OCI-LY1 (cell line): ENCODE results near the gene NR1H2.
"Not testable (repeated sequence)": the region's sequence is repeated elsewhere in the genome, so short reads cannot be mapped to it uniquely, and the experiment has no call there.

Experiments used
- H2AFZ ChIP-seq: fragments of 200-600 bp; sonication (generic), shearing (Covaris generic); 2 replicates; pipeline ENCODE4 v1.6.0; 2014; ENCODE audit warnings: antibody characterized with exemption, mild to moderate bottlenecking, low read length
- H3F3A ChIP-seq: fragments of 200-600 bp; sonication (generic), shearing (Covaris generic); 2 replicates; pipeline ENCODE4 v1.6.0; 2014; ENCODE audit warnings: mild to moderate bottlenecking, antibody characterized with exemption, low read length, moderate library complexity; ENCODE audit not compliant: insufficient read depth
- H3K27ac ChIP-seq: fragments of 200-600 bp; sonication (generic); 2 replicates; pipeline ENCODE4 v1.5.1; 2014; ENCODE audit warnings: low read length, mixed run types, mild to moderate bottlenecking, low read depth; ENCODE audit not compliant: poor library complexity, severe bottlenecking
- H3K27me3 ChIP-seq: fragments of 200-600 bp; sonication (generic); 2 replicates; pipeline ENCODE4 v1.6.0; 2014; ENCODE audit warnings: antibody characterized with exemption, mild to moderate bottlenecking, low read length, moderate library complexity; ENCODE audit not compliant: insufficient read depth
- H3K36me3 ChIP-seq: fragments of 200-600 bp; sonication (generic); 2 replicates; pipeline ENCODE4 v1.6.1; 2014; ENCODE audit warnings: mild to moderate bottlenecking, antibody characterized with exemption, low read length, moderate library complexity, mixed read lengths; ENCODE audit not compliant: insufficient read depth
- H3K4me1 ChIP-seq: fragments of 200-600 bp; sonication (generic); 2 replicates; pipeline ENCODE4 v1.5.1; 2014; ENCODE audit warnings: mild to moderate bottlenecking, low read length, moderate library complexity; ENCODE audit not compliant: insufficient read depth, severe bottlenecking
- H3K4me2 ChIP-seq: fragments of 200-600 bp; sonication (generic), shearing (Covaris generic); 2 replicates; pipeline ENCODE4 v1.6.1; 2014; ENCODE audit warnings: low read length
- H3K4me3 ChIP-seq: fragments of 200-600 bp; sonication (generic); 2 replicates; pipeline ENCODE4 v1.5.1; 2014; ENCODE audit warnings: low read length, low read depth, mild to moderate bottlenecking, mixed read lengths; ENCODE audit not compliant: poor library complexity, severe bottlenecking
- H3K79me2 ChIP-seq: fragments of 200-600 bp; shearing (Covaris generic); 2 replicates; pipeline ENCODE4 v1.6.1; 2016; ENCODE audit warnings: mixed run types, low read length, mixed read lengths; ENCODE audit not compliant: insufficient read depth
- H3K9ac ChIP-seq: fragments of 200-600 bp; sonication (generic), shearing (Covaris generic); 2 replicates; pipeline ENCODE4 v1.6.1; 2014; ENCODE audit warnings: mild to moderate bottlenecking, low read length, mixed read lengths
- H3K9me2 ChIP-seq: fragments of 200-600 bp; sonication (generic), shearing (Covaris generic); 2 replicates; pipeline ENCODE4 v1.6.1; 2014; ENCODE audit warnings: low read depth, mild to moderate bottlenecking, low read length, mixed read lengths
- H3K9me3 ChIP-seq: fragments of 200-600 bp; shearing (Covaris generic); 2 replicates; pipeline ENCODE4 v1.6.1; 2014; ENCODE audit warnings: low read length, mixed read lengths
- H4K20me1 ChIP-seq: fragments of 200-600 bp; sonication (generic), shearing (Covaris generic); 2 replicates; pipeline ENCODE4 v1.6.0; 2016; ENCODE audit warnings: mild to moderate bottlenecking, low read length; ENCODE audit not compliant: insufficient read depth
- CTCF ChIP-seq: fragments of 200-600 bp; sonication (generic), shearing (Covaris generic); IDR thresholded peaks from 2 replicates; pipeline ENCODE4 v1.5.1; 2017; ENCODE audit warnings: mild to moderate bottlenecking, antibody characterized with exemption, low read length, moderate library complexity, mixed read lengths
- EZH2 ChIP-seq: fragments of 200-600 bp; sonication (generic), shearing (Covaris generic); IDR thresholded peaks from 2 replicates; pipeline ENCODE4 v1.8.0; 2017; ENCODE audit warnings: borderline replicate concordance, mixed run types, mild to moderate bottlenecking, antibody characterized with exemption, low read length, moderate library complexity, mixed read lengths

NR1H2 gene

DNA sequence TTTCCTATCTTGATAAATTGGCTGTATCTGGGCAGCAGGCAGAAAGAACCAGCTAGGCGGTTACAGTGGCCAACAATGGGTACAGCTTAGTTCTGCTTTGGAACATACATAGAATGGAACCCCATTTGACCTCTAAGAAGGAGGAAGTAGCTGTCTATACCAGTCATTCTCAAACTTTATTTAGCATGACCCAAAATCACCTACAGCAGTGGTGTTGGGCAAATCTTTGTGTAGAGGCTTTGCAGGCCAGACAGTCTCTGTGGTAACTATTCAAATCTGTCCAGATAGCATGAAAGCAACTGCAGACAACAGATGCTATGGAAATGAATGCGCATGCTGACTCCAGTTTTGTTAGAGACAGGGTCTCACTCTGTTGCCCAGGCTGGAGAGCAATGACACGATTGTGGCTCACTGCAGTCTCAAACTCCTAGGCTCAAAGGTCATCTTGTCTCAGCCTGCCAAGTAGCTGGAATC lies 35.1 kb upstream of the NR1H2 start:
- peaks cover 43% of the 10 kb centered on the region for H3K36me3 ChIP-seq
- peaks cover 21% of the 10 kb centered on the region for H3K79me2 ChIP-seq
- H3K9ac ChIP-seq = peak overlapping the region; percentile 27; the same call in 1 of the 2 replicates

GRCh38 chr19:50344661-50345318 lies 31.5 kb upstream of the NR1H2 start:
- peaks cover 88% of the 10 kb centered on the region for H3K4me1 ChIP-seq
- peaks cover 4% of the 10 kb centered on the region; the same call in 1 of the 2 replicates for H3K9me3 ChIP-seq
- H3K9me2 ChIP-seq = no peaks in the 10 kb centered on the region
- H3F3A ChIP-seq = peaks cover 8% of the 10 kb centered on the region; the same call in 1 of the 2 replicates
- no peaks in the 10 kb centered on the region for H4K20me1 ChIP-seq
- H3K36me3 ChIP-seq = peaks cover 18% of the 10 kb centered on the region
- H2AFZ ChIP-seq = no peak overlapping the region
- TF ChIP-seq EZH2 (no peak), CTCF (no peak)
- no peaks in the 10 kb centered on the region for H3K27me3 ChIP-seq
- peak overlapping the region; percentile 91 for H3K27ac ChIP-seq
- H3K4me3 ChIP-seq = peak overlapping the region; percentile 71
- peaks cover 13% of the 10 kb centered on the region for H3K79me2 ChIP-seq
- H3K9ac ChIP-seq = peak overlapping the region; percentile 91
- H3K4me2 ChIP-seq = peak overlapping the region; percentile 85

More for the DNA sequence above, 35.1 kb upstream of the NR1H2 start:
- no peak overlapping the region for H2AFZ ChIP-seq
- peak overlapping the region; percentile 91 for H3K27ac ChIP-seq
- H3K27me3 ChIP-seq = no peaks in the 10 kb centered on the region
- H3F3A ChIP-seq = peaks cover 8% of the 10 kb centered on the region; the same call in 1 of the 2 replicates
- H3K4me1 ChIP-seq = peaks cover 52% of the 10 kb centered on the region
- H3K9me3 ChIP-seq = peaks cover 4% of the 10 kb centered on the region; the same call in 1 of the 2 replicates
- no peak for TF ChIP-seq CTCF
- TF ChIP-seq EZH2 = no peak
- H3K4me2 ChIP-seq = peak overlapping the region; percentile 58
- peak overlapping the region; percentile 30 for H3K4me3 ChIP-seq
- no peaks in the 10 kb centered on the region for H3K9me2 ChIP-seq
- no peaks in the 10 kb centered on the region for H4K20me1 ChIP-seq

DNA sequence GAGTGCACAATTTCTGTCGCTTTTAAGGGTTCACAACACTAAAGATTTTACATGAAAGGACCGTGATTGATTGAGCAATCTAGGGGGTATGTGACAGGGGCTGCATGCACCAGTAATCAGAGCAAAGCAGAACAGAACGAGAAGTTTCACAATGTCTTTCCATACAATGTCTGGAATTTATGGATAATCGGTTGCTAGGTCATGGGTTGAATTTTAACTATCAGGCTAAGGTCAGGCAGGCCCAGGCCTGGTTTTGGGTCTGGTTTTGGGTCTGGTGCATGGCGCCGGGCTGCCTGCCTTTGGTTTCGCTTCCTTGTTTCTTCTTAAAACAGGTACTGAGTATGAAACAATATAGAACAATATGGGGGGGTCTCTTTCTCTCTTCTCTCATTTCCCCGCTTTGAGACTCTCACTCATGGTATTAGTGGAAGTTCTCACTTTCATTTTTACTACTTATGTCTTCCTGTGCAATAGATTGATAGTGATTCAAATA lies 29.1 kb upstream of the NR1H2 start:
- not testable (repeated sequence) for H3K9me2 ChIP-seq, H3K9me3 ChIP-seq, H3K36me3 ChIP-seq, H3K79me2 ChIP-seq, H3F3A ChIP-seq, H3K27me3 ChIP-seq, H2AFZ ChIP-seq, H4K20me1 ChIP-seq
- Histone ChIP-seq H3K4me3 (peak overlapping the region; percentile 3), H3K9ac (peak overlapping the region; percentile 56), H3K4me2 (peak overlapping the region; percentile 82), H3K27ac (peak overlapping the region; percentile 91), H3K4me1 (peaks cover 76% of the 10 kb centered on the region)
